Stimulated activated naive CD8-positive, alpha-beta T cell treated with anti-CD3 and anti-CD28 coated beads, Interleukin-15, Interleukin-2, amounts not matched to agents 100 ng/mL and 50 ng/mL, for 24 hours (primary cell): Measurements from ENCODE around the gene PDE7B.
A peak's percentile ranks its signal among the peaks of the same experiment; 100 is the strongest.

Source experiments
- H3K27ac Mint-ChIP-seq: one replicate; pipeline ENCODE4 v1.8.0; 2021; ENCODE audit warnings: mild to moderate bottlenecking, mixed read lengths
- H3K27me3 Mint-ChIP-seq: one replicate; pipeline ENCODE4 v1.8.0; 2021; ENCODE audit warnings: mixed read lengths
- H3K36me3 Mint-ChIP-seq: one replicate; pipeline ENCODE4 v1.8.0; 2021; ENCODE audit warnings: low read depth, mixed read lengths
- H3K4me1 Mint-ChIP-seq: one replicate; pipeline ENCODE4 v1.8.0; 2021; ENCODE audit warnings: low read depth, mixed read lengths
- H3K4me3 Mint-ChIP-seq: one replicate; pipeline ENCODE4 v1.8.0; 2021; ENCODE audit warnings: mild to moderate bottlenecking, mixed read lengths
- H3K9me3 Mint-ChIP-seq: one replicate; pipeline ENCODE4 v1.8.0; 2021; ENCODE audit warnings: mixed read lengths

Gene PDE7B

GRCh38 chr6:135830452-135830881, 21.0 kb upstream of the PDE7B start:
- Mint-ChIP-seq H3K9me3 (no peaks in the 10 kb centered on the region), H3K36me3 (no peaks in the 10 kb centered on the region), H3K27ac (no peak overlapping the region), H3K27me3 (peaks cover 9% of the 10 kb centered on the region), H3K4me1 (no peaks in the 10 kb centered on the region), H3K4me3 (no peak overlapping the region)

GRCh38 chr6:135831016-135831415, 20.5 kb upstream of the PDE7B start:
- no peaks in the 10 kb centered on the region for H3K36me3 Mint-ChIP-seq
- no peak overlapping the region for H3K4me3 Mint-ChIP-seq
- peaks cover 9% of the 10 kb centered on the region for H3K27me3 Mint-ChIP-seq
- no peaks in the 10 kb centered on the region for H3K9me3 Mint-ChIP-seq
- no peaks in the 10 kb centered on the region for H3K4me1 Mint-ChIP-seq
- H3K27ac Mint-ChIP-seq = no peak overlapping the region

GRCh38 chr6:135832166-135832565, 19.3 kb upstream of the PDE7B start:
- no peak overlapping the region for H3K4me3 Mint-ChIP-seq
- no peak overlapping the region for H3K27ac Mint-ChIP-seq
- no peaks in the 10 kb centered on the region for H3K36me3 Mint-ChIP-seq
- peaks cover under 1% of the 10 kb centered on the region for H3K4me1 Mint-ChIP-seq
- H3K27me3 Mint-ChIP-seq = peaks cover 9% of the 10 kb centered on the region
- H3K9me3 Mint-ChIP-seq = no peaks in the 10 kb centered on the region

- Mint-ChIP-seq H3K9me3 (no peaks in the 10 kb centered on the region), H3K4me1 (peaks cover 4% of the 10 kb centered on the region), H3K36me3 (no peaks in the 10 kb centered on the region), H3K27ac (no peak overlapping the region), H3K4me3 (no peak overlapping the region), H3K27me3 (peaks cover 9% of the 10 kb centered on the region)
Observed at GRCh38 chr6:135833771-135834170, 17.7 kb upstream of the PDE7B start.

- peaks cover 9% of the 10 kb centered on the region for H3K27me3 Mint-ChIP-seq
- H3K4me3 Mint-ChIP-seq = no peak overlapping the region
- H3K9me3 Mint-ChIP-seq = no peaks in the 10 kb centered on the region
- peaks cover 4% of the 10 kb centered on the region for H3K4me1 Mint-ChIP-seq
- no peaks in the 10 kb centered on the region for H3K36me3 Mint-ChIP-seq
- H3K27ac Mint-ChIP-seq = no peak overlapping the region
Observed at GRCh38 chr6:135837735-135838449, 13.6 kb upstream of the PDE7B start.

- no peak overlapping the region for H3K27ac Mint-ChIP-seq
- H3K4me1 Mint-ChIP-seq = peaks cover 4% of the 10 kb centered on the region
- peaks cover 5% of the 10 kb centered on the region for H3K27me3 Mint-ChIP-seq
- no peaks in the 10 kb centered on the region for H3K36me3 Mint-ChIP-seq
- no peaks in the 10 kb centered on the region for H3K9me3 Mint-ChIP-seq
- no peak overlapping the region for H3K4me3 Mint-ChIP-seq
Observed at GRCh38 chr6:135839121-135839520, 12.4 kb upstream of the PDE7B start.

- Mint-ChIP-seq H3K27me3 (no peaks in the 10 kb centered on the region), H3K4me1 (no peaks in the 10 kb centered on the region), H3K4me3 (no peak overlapping the region), H3K36me3 (no peaks in the 10 kb centered on the region), H3K9me3 (no peaks in the 10 kb centered on the region), H3K27ac (no peak overlapping the region)
Observed at GRCh38 chr6:135842618-135843392, 8.7 kb upstream of the PDE7B start.

GRCh38 chr6:135850882-135851281, 619 bp upstream of the PDE7B start:
- no peaks in the 10 kb centered on the region for H3K36me3 Mint-ChIP-seq
- H3K4me3 Mint-ChIP-seq = peak overlapping the region; percentile 70
- no peak overlapping the region for H3K27ac Mint-ChIP-seq
- H3K27me3 Mint-ChIP-seq = no peaks in the 10 kb centered on the region
- H3K9me3 Mint-ChIP-seq = no peaks in the 10 kb centered on the region
- peaks cover 34% of the 10 kb centered on the region for H3K4me1 Mint-ChIP-seq

GRCh38 chr6:135852746-135853145, 1.2 kb downstream of the PDE7B start:
- Mint-ChIP-seq H3K27ac (no peak overlapping the region), H3K27me3 (no peaks in the 10 kb centered on the region), H3K4me3 (peak overlapping the region; percentile 70), H3K36me3 (no peaks in the 10 kb centered on the region), H3K9me3 (no peaks in the 10 kb centered on the region), H3K4me1 (peaks cover 34% of the 10 kb centered on the region)

DNA sequence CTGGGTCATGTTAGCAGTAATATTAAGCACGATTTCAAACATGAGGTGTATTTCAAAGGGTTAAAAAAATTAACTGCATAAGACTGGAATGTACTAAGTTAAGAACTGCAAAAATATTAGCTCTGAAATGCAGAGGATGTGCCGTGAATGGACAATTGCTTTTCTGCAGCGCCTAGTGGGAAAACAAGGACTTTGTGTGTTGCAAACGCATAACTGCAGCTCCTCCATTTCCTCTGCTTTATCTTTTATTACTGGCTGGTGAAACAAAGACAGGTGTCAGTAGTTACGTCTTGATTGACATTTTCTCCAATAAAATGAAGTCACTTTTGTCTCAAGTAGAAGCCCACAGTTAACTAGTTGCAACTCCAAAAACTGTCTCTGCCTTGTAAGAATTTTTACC, 1.7 kb downstream of the PDE7B start:
- Mint-ChIP-seq H3K27ac (no peak overlapping the region), H3K9me3 (no peaks in the 10 kb centered on the region), H3K36me3 (no peaks in the 10 kb centered on the region), H3K27me3 (no peaks in the 10 kb centered on the region), H3K4me1 (peaks cover 34% of the 10 kb centered on the region), H3K4me3 (no peak overlapping the region)

DNA sequence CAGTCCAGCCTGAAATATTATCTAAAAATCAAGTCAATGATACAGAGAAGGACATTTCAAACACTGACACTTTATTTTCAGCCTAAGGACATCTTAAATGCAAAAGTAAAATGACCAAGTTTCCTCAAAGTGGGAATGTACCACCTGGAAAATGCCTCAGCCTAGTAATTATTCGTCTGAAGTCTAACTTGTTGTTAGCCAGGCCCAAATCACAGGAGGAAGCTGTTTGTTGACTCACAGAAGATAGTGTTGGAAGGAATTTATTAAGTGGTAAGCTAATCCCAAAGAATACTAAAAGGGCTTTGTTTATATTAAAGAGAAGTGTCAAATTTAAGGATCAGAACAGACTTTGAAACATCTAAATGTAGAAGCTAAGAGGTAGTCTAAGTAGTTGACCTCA, 2.5 kb downstream of the PDE7B start:
- Mint-ChIP-seq H3K27me3 (no peaks in the 10 kb centered on the region), H3K27ac (no peak overlapping the region), H3K9me3 (no peaks in the 10 kb centered on the region), H3K4me1 (peaks cover 34% of the 10 kb centered on the region), H3K36me3 (no peaks in the 10 kb centered on the region), H3K4me3 (no peak overlapping the region)

DNA sequence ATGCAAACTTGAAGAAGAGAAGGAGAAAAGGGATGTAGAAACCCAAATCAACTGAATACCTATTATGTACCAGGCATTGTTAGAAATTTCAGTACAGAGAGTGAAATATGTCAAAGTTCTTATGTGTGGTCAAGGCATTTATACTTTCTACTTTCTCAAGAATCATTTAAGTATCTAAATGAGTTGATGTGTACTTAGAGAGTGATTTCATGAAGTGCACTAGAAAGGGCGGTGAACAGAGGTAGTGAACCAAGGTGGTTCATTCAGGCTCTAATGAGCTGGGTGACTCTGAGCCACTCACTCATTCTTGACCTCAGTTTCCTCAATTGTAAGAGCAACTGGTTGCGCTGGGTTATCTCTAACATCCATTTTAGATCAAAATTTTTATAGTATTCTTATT, 3.3 kb downstream of the PDE7B start:
- no peaks in the 10 kb centered on the region for H3K36me3 Mint-ChIP-seq
- H3K4me3 Mint-ChIP-seq = no peak overlapping the region
- no peak overlapping the region for H3K27ac Mint-ChIP-seq

DNA sequence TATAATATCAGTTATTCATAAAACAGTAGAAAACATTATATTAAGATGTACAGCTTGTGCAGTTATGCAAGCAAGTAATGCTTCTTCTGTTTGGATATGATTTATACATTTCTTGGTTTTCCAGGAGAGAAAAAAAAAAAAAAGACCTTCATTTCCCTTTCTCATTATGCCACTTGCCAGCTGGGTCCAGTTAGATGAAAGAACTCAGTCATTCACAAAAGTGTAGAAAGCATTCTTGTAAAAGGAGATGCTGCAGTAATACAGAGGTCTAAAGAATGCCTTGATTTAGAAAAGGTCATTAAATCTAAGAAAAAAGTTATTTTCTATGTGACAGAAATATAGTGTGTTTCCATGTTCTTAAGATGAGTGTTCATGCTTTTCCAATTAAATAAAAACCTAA, 7.4 kb downstream of the PDE7B start:
- Mint-ChIP-seq H3K36me3 (no peaks in the 10 kb centered on the region), H3K9me3 (no peaks in the 10 kb centered on the region), H3K4me3 (no peak overlapping the region)

More for the DNA sequence above, 3.3 kb downstream of the PDE7B start:
- Mint-ChIP-seq H3K9me3 (no peaks in the 10 kb centered on the region), H3K27me3 (no peaks in the 10 kb centered on the region), H3K4me1 (peaks cover 34% of the 10 kb centered on the region)

GRCh38 chr6:135860361-135860760, 8.9 kb downstream of the PDE7B start:
- peaks cover 4% of the 10 kb centered on the region for H3K36me3 Mint-ChIP-seq
- H3K9me3 Mint-ChIP-seq = peaks cover 4% of the 10 kb centered on the region
- no peaks in the 10 kb centered on the region for H3K27me3 Mint-ChIP-seq
- no peaks in the 10 kb centered on the region for H3K4me1 Mint-ChIP-seq
- no peak overlapping the region for H3K27ac Mint-ChIP-seq
- no peak overlapping the region for H3K4me3 Mint-ChIP-seq

More for the DNA sequence above, 7.4 kb downstream of the PDE7B start:
- Mint-ChIP-seq H3K27ac (no peak overlapping the region), H3K27me3 (no peaks in the 10 kb centered on the region), H3K4me1 (peaks cover 10% of the 10 kb centered on the region)

DNA sequence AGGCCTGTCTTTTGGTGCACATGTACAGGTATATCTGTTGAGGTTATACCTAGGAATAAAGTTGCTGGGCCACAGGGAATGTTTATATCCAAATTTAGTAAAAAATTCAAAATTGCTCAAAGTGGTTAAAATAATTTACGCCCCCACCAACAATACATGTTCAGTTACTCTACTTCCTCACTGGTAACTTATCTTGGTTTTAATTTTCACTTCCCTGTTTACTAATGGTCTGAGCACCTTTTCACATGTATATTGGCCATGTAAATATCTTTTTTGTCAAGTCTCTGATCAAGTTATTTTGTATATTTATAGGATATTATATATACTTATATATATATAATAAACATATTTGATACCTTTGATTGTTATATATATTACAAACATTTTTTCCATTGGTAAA, 9.7 kb downstream of the PDE7B start:
- H3K36me3 Mint-ChIP-seq = peaks cover 5% of the 10 kb centered on the region
- H3K4me1 Mint-ChIP-seq = no peaks in the 10 kb centered on the region
- H3K27ac Mint-ChIP-seq = no peak overlapping the region
- H3K27me3 Mint-ChIP-seq = no peaks in the 10 kb centered on the region
- no peak overlapping the region for H3K4me3 Mint-ChIP-seq
- peaks cover 6% of the 10 kb centered on the region for H3K9me3 Mint-ChIP-seq
